ENCODE measurements around the gene HOXC11. TPM values are rescaled to one million over a fixed set of nuclear protein-coding genes. Genes with fewer than 3 reads are reported as not detected.

Gene HOXC11
- total RNA-seq, 1 donor from 2014 or later, result not detected

DNA sequence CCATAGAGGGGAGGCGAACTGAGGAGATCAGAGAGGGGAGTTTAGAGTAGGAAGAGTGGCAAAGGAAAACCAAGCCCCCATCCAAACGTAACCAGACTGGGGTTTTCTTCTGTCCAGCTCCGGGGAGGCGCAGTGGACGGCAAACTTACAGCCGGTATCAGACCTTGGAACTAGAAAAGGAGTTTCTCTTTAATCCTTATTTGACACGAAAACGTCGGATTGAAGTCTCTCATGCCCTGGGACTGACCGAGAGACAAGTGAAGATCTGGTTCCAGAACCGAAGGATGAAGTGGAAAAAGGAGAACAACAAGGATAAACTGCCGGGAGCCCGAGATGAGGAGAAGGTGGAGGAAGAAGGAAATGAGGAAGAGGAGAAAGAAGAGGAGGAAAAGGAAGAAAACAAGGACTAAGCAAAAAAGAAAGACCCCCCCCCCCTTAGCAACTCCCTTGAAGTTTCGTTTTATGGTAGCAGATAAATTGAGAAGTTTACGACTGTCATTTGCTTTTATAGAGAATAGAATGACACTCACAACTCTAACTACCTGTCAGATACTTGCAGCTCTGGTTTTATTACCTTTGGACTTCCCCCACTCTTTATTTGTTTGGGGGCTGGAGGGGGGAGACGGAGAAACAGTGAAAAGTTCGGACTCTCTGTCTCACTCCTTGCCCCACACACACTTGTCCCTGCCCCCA, 38.2 kb downstream of the HOXC11 start:
- DNase-seq, result no peak

- DNase-seq, result no peak
These were observed 39.0 kb downstream of the HOXC11 start for GRCh38 chr12:54011665-54012532.

GRCh38 chr12:54012631-54013409, 39.9 kb downstream of the HOXC11 start:
- DNase-seq, result no peak

DNA sequence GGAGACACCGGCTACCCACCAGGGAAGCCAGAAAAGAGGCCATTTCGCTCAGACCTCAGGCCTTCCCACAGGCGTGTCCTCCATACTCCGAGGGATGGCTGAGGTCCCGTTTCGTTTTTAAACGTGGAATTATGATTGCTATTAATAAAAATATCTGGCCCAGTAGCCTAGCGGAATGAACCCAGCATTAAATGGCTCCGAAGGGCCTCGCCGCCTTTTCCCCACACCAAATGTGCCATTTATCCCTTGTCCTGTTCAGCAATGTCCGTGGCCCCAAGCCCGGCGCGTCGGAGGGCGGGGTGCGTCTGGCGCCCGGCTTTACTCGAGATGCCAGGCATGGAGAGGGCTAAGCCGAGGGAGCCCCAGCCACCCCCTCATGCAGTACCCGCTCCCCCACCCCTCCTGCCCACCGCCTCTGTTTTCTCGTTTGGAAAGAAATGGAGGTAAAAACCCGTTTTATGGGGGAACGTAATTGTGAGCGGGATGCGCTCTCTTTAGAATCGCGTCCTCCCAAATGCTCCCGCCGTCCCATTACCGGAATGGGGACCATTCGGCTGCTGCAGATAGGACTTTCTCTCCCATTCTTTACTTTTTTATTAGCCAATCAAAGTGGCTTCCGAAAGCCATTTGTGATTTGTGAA, 41.6 kb downstream of the HOXC11 start:
- no peak for DNase-seq

- DNase-seq, result no peak
These were observed 42.3 kb downstream of the HOXC11 start for GRCh38 chr12:54015018-54015931.

GRCh38 chr12:54016051-54016450, 43.1 kb downstream of the HOXC11 start:
- DNase-seq, result no peak

GRCh38 chr12:54016478-54016964, 43.6 kb downstream of the HOXC11 start:
- no peak for DNase-seq

DNA sequence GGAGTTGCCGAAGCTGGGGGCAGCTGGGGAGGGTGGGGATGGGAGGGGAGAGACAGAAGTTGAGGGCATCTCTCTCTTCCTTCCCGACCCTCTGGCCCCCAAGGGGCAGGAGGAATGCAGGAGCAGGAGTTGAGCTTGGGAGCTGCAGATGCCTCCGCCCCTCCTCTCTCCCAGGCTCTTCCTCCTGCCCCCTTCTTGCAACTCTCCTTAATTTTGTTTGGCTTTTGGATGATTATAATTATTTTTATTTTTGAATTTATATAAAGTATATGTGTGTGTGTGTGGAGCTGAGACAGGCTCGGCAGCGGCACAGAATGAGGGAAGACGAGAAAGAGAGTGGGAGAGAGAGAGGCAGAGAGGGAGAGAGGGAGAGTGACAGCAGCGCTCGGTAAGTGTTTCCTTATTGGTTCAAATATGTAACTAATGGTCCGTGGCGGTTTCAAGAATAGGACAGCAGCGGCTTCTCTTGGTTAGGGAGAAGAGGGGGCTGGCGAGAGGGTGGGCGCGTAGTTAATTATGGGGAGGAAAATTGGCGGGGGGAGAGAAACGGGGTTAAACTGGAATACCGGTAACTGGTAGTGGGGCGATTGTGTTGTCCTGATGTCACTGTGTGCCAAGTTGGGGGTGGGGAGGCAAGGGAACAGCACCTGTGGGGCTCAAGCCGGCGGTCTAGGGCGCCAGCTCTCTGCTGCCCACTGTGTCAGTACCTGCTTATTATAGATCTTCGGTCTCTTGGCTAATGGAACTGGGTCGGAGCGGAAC, 44.3 kb downstream of the HOXC11 start:
- DNase-seq, result no peak

GRCh38 chr12:54017878-54018467, 45.0 kb downstream of the HOXC11 start:
- no peak for DNase-seq

GRCh38 chr12:54018468-54018984, 45.6 kb downstream of the HOXC11 start:
- no peak for DNase-seq

GRCh38 chr12:54019091-54019811, 46.3 kb downstream of the HOXC11 start:
- no peak for DNase-seq

DNA sequence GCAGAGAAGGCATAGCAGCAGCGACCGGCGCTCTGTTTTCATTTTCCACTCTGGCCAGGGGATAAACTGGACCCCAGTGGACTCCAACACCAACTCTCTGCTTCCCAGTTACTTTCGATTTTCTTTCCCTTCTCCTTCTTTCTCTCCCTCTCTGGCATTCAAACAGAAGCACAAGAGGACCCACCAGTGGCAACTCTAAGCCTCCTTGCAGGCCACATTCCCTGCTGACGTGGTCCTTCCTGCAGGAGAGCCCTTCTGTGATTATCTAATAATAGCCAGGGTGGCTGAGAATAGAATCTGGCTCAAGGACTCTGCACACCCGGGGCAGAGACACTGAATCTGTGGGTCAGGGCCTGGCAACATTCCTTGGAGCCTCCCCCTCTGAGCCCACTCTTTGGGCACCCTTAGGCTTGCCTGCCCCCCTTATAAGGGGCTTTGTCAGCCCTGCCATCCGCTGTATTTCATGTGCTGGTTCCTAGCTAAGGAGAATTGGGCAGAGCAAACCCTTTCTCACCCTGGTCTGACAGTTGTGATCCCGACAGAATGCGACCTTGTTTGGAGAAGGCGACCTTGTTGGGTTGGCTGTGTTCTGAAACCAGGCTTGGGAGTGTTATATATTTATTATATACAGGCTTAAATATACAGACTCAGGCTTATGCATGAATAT, 47.1 kb downstream of the HOXC11 start:
- no peak for DNase-seq

- no peak for DNase-seq
These were observed 47.9 kb downstream of the HOXC11 start for GRCh38 chr12:54020591-54021405.

DNA sequence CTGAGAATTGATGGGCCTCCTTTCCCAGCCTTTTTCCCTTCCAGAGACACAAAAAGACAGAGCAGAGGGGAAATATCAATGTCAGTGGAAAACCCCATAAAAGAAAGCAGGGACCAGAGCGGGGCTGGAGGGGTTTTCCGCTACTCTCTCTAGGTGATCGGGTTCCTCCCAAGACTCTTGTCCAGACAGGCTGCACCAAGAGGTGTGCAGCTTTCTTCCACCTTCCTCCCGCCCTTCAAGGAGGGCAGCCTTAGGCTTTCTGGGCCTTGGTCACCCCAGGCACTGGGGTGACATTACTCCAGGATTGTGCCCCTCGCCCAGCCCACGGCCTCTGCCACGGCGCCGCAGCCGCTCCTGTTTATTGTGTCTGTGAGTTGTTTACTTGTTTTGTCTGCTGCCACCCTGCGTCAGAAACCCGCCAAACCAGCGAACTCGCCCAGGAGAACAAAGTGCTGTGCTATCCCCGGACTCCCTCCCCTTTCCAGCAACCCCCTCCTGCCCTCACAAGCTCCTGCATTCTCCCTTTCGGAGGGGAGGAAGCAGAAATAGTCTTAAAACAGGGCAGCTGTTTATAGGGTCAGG, 48.6 kb downstream of the HOXC11 start:
- no peak for DNase-seq

- no peak for DNase-seq
These were observed 50.3 kb downstream of the HOXC11 start for GRCh38 chr12:54022960-54023884.

DNA sequence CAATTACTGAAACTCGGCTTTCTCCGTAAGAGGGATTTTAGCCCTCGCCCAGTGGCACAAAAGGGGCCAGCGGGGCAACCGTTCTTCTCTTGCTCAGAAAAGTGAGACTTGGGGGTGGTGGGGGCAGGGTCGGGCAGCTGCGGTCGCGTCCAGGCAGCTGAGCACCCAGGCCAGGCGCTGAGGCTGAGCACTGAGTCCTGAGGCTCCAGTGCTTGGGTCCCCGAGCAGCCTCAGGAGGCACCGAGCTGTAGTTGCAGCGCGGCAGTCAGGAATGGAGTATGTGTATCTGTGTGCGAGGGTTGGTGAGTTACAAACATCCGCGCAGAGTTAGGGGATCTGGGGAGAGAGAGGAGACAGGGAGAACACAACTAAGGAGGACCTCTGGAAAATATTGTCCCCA, 51.2 kb downstream of the HOXC11 start:
- DNase-seq, result no peak

Measured in occipital lobe (tissue), 2 donors.